Gastrocnemius medialis (tissue), 4 donors: ENCODE results near the gene POU2AF1. TPM values are rescaled to one million over a fixed set of nuclear protein-coding genes. Genes with fewer than 3 reads are reported as not detected.

Experiments
- ATAC-seq, 2 donors: fragments of 150-250 bp; one replicate each; pipeline ENCODE4 v1.9.1; 2016
- DNase-seq, 2 donors: peaks; one replicate each; pipeline ENCODE4 v3.0.0-alpha.2; 2019
- H3K27ac ChIP-seq, 4 donors: fragments of 200-600 bp; sonication (generic); 1 replicate in 1 of 4; 2 replicates in 3 of 4; pipeline ENCODE4 v1.5.1; 2016 to 2018; ENCODE audit warnings: mild to moderate bottlenecking in 2 of 4, moderate library complexity in 1 of 4
- H3K27me3 ChIP-seq, 3 donors: fragments of 200-600 bp; sonication (generic) in 2 of 3; 1 replicate in 1 of 3; 2 replicates in 2 of 3; pipeline versions ENCODE4 v1.5.1 to v1.6.0; 2016 to 2019; ENCODE audit warnings: mild to moderate bottlenecking in 1 of 3, moderate library complexity in 1 of 3
- H3K36me3 ChIP-seq, 2 donors: fragments of 200-600 bp; sonication (generic) in 1 of 2; one replicate each; pipeline ENCODE4 v1.5.1; 2017 to 2018
- H3K4me1 ChIP-seq, 2 donors: fragments of 200-600 bp; sonication (generic) in 1 of 2; one replicate each; pipeline ENCODE4 v1.5.1; 2016 to 2017; ENCODE audit warnings: mild to moderate bottlenecking in 2 of 2
- H3K4me3 ChIP-seq, 4 donors: fragments of 200-600 bp; sonication (generic) in 3 of 4; 1 replicate in 1 of 4; 2 replicates in 3 of 4; pipeline ENCODE4 v1.5.1; 2016 to 2019; ENCODE audit warnings: mild to moderate bottlenecking in 2 of 4
- H3K9me3 ChIP-seq, 3 donors: fragments of 200-600 bp; sonication (generic) in 2 of 3; 1 replicate in 1 of 3; 2 replicates in 2 of 3; pipeline ENCODE4 v1.5.1; 2016 to 2019
- CTCF ChIP-seq, 5 experiments: fragments of 450-650 bp in 3 of 5; fragments of 200-600 bp in 2 of 5; sonication (generic) in 2 of 5; IDR thresholded peaks in 4 of 5; conservative IDR thresholded peaks in 1 of 5; 1 replicate in 4 of 5; 2 replicates in 1 of 5; pipeline ENCODE4 v1.5.1; 2016 to 2019; ENCODE audit warnings: antibody characterized with exemption in 5 of 5, mild to moderate bottlenecking in 3 of 5, moderate library complexity in 3 of 5
- POLR2A ChIP-seq, 2 donors: fragments of 450-650 bp; IDR thresholded peaks; one replicate each; pipeline ENCODE4 v1.6.1; 2017; ENCODE audit warnings: antibody characterized with exemption in 2 of 2, mild to moderate bottlenecking in 2 of 2, moderate library complexity in 2 of 2
- in situ Hi-C, 4 donors: fragments of 200-750 bp; cut with MboI; loops; one replicate each; pipeline versions ENCODE4 v1.15.0 to v1.8.0; 2017; ENCODE audit warnings: low sequenced_read_pairs in 4 of 4
- intact Hi-C: fragments of 100-400 bp; cut with DNase I; formaldehyde crosslinking; loops from one replicate; pipeline ENCODE4 v1.15.1; 2023; ENCODE audit warnings: low total_unique reads
- total RNA-seq, 4 donors: library from RNA; depleted of rRNA; stranded (reverse); fragments of >200 nt; gene quantifications; one replicate each; pipeline versions ENCODE4 v1.1.0 to v1.2.3, GENCODE V29; 2016

Gene POU2AF1
- total RNA-seq, 4 donors from 2014 or later, result 0.29 to 0.78 TPM; not detected in 2

GRCh38 chr11:111368285-111368560 is 10.9 kb downstream of the POU2AF1 start:
- Histone ChIP-seq H3K4me3 (no peak overlapping the region), H3K36me3 (no peaks in the 10 kb centered on the region), H3K27me3 (no peaks in the 10 kb centered on the region), H3K4me1 (no peaks in the 10 kb centered on the region), H3K27ac (no peak overlapping the region), H3K9me3 (no peaks in the 10 kb centered on the region)
- in situ Hi-C loops, result no loop called here
- ATAC-seq (no peak), DNase-seq (no peak)
- no peak for TF ChIP-seq CTCF (IDR thresholded peaks at IDR 0.05 in 4 of 5, conservative IDR thresholded peaks at IDR 0.05 in 1 of 5)
- TF ChIP-seq POLR2A (IDR thresholded peaks at IDR 0.05), result no peak
- intact Hi-C loops, result no loop called here

DNA sequence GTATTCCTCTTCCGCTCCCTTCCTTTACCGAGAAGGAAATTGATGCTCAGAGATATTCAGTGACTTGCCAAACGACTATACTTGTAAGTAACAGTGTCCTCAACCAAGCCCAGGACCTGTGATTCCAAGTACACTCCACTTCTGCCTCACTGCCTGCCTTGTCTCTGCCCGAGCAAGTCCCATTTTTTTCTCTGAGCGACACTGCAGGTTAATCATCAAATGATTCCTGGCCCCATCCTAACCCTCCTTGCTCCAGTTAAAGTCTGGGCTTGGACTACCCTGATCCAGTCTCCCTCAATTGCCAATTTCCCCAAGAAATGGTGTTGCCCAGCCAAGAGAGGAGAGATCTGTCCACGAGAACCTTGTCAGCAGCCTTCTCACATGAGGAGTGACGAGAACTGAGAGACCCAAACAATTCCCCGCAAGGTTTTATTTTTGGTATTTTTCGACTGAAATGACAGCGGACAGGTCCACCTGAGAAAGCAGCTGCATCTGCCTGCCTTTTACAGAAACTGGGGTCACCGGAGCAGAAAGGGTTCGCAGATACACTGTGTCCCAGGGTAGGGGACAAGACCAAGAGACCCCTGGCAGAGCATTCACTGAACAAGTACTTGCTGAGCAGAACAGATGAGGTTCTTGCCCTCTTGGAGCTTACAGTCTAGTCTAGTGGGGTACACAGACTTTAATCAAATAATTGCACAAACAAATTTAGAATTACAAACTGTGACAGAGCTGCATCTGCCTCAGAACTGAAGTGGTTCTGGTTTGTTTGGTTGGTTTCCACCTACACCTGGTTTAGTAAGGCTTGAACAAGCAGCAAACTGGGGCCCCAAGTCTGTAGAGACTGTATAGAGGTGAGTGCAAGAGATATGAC is 11.4 kb downstream of the POU2AF1 start:
- intact Hi-C loops, result no loop called here

GRCh38 chr11:111366560-111367410 is 12.3 kb downstream of the POU2AF1 start:
- intact Hi-C loops, result no loop called here
- TF ChIP-seq POLR2A (IDR thresholded peaks at IDR 0.05), result no peak
- TF ChIP-seq CTCF (IDR thresholded peaks at IDR 0.05 in 4 of 5, conservative IDR thresholded peaks at IDR 0.05 in 1 of 5), result no peak

More for the DNA sequence above, 11.4 kb downstream of the POU2AF1 start:
- in situ Hi-C loops, result no loop called here
- no peaks in the 10 kb centered on the region for H3K27me3 ChIP-seq
- no peaks in the 10 kb centered on the region for H3K4me1 ChIP-seq
- DNase-seq (no peak), ATAC-seq (no peak)
- H3K9me3 ChIP-seq, result no peaks in the 10 kb centered on the region
- H3K4me3 ChIP-seq, result no peak overlapping the region
- TF ChIP-seq CTCF (IDR thresholded peaks at IDR 0.05 in 4 of 5, conservative IDR thresholded peaks at IDR 0.05 in 1 of 5), result no peak
- TF ChIP-seq POLR2A (IDR thresholded peaks at IDR 0.05), result no peak
- H3K27ac ChIP-seq, result no peak overlapping the region
- no peaks in the 10 kb centered on the region for H3K36me3 ChIP-seq

DNA sequence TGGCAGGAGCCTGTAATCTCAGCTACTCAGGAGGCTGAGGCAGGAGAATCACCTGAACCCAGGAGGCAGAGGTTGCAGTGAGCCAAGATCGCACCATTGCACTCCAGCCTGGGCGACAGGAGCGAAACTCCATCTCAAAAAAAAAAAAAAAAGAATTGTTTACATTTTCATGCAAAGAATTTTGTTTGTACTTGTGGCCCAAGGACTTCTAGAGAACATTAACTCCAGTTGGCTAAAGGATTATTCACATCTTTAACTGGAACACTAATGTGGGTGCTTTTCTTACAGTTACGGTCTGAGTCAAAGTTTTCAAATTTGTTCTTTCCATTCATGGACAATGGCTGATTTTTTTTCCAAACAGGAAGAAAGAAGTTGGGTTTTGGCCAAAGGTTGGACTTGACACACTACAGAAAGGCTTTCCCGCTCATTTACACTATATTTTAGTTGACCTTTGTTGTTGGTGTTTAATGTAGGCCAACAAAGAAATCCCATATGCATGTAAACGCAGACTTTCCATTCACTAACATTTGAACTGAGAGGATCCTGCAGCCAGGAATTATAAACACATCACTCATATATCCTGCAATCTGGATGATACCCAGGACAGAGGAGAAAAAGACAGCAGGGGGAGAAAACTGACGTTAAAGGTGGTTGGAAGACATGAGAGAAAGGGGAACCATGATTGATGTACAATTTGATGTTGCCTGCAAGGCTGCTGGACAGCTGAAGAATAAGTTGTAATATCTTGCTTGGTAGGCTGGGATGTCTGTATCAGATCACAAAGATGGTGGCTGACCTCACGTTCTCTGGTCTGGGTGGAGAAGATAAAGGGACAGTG is 13.1 kb downstream of the POU2AF1 start:
- H3K27me3 ChIP-seq, result no peaks in the 10 kb centered on the region
- no peak overlapping the region for H3K27ac ChIP-seq
- DNase-seq (no peak), ATAC-seq (no peak)
- TF ChIP-seq POLR2A (IDR thresholded peaks at IDR 0.05), result no peak
- TF ChIP-seq CTCF (IDR thresholded peaks at IDR 0.05 in 4 of 5, conservative IDR thresholded peaks at IDR 0.05 in 1 of 5), result no peak
- H3K4me3 ChIP-seq, result no peak overlapping the region
- H3K9me3 ChIP-seq, result no peaks in the 10 kb centered on the region
- intact Hi-C loops (no loop called here), in situ Hi-C loops (no loop called here)
- H3K36me3 ChIP-seq, result no peaks in the 10 kb centered on the region
- no peaks in the 10 kb centered on the region for H3K4me1 ChIP-seq

More at GRCh38 chr11:111366560-111367410, 12.3 kb downstream of the POU2AF1 start:
- no peak overlapping the region for H3K27ac ChIP-seq
- H3K27me3 ChIP-seq, result no peaks in the 10 kb centered on the region
- no peaks in the 10 kb centered on the region for H3K4me1 ChIP-seq
- ATAC-seq (no peak), DNase-seq (no peak)
- H3K9me3 ChIP-seq, result no peaks in the 10 kb centered on the region
- in situ Hi-C loops, result no loop called here
- no peak overlapping the region for H3K4me3 ChIP-seq
- no peaks in the 10 kb centered on the region for H3K36me3 ChIP-seq
